GM19372 (cell line): ENCODE results near the gene HYAL1.
A peak's percentile ranks its signal among the peaks of the same experiment; 100 is the strongest.

Experiments
- ATAC-seq: cut with Tn5 transposase; IDR thresholded peaks from one replicate; pipeline ENCODE4 v1.9.1; 2021; ENCODE audit warnings: mild to moderate bottlenecking, low read depth, moderate library complexity; ENCODE audit not compliant: unreplicated experiment

HYAL1 gene

GRCh38 chr3:50336452-50337174 lies 33.2 kb upstream of the HYAL1 start:
- peak; percentile 33 for ATAC-seq

- ATAC-seq = no peak
These were observed 31.1 kb upstream of the HYAL1 start for GRCh38 chr3:50334339-50335075.

DNA sequence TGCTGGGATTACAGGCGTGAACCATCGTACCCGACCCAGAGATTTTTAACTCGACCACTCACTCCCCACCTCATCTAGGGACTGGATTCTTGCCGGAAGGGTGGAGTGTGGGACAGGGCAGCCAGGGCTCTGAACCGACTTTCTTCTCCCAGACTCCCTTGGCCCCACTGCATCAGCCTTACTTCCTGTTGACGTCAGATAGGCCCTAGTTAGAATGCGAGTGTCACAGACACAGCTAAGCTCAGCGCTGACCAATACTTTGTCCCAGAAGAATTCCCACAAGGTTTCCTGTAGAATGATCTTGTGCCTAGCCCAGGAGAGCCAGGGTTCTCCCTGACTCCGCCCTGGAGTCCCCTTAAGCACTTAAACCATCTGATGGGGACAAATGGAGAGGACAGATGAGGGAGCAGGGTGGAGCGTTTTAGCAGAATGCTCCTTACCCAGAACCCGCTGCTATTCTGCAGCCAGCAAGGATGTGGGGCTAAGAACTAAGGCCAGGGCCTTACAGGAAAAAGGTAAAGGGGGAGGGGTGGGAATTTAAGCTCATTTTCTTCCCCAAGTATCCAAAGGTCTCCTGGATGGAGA lies 30.5 kb upstream of the HYAL1 start:
- ATAC-seq = no peak

DNA sequence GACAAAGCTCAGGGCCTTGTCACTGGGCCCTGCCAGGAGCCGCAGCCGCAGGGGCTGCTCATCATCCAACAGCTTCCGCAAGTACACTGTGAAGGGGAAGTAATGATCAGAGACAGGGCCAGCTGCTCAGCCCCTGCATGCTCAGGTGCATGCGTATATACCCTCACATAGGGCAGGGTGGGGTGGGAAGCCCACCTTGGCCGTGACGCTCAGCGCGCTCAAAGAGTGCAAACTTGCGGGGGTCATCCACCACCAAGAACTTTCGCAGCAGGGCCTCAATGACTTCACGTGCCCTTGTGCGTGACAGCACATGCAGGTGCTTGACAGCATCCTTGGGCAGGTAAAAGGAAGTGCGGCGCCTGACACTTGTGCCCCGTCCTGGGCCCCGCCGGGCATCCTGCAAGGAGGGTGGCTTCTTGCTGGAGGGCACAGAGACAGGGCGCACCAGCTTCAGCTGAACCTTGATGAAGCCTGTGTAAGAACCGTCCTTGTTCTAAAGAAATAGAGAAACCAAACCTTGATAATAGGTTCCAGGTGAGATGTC lies 28.1 kb upstream of the HYAL1 start:
- no peak for ATAC-seq

DNA sequence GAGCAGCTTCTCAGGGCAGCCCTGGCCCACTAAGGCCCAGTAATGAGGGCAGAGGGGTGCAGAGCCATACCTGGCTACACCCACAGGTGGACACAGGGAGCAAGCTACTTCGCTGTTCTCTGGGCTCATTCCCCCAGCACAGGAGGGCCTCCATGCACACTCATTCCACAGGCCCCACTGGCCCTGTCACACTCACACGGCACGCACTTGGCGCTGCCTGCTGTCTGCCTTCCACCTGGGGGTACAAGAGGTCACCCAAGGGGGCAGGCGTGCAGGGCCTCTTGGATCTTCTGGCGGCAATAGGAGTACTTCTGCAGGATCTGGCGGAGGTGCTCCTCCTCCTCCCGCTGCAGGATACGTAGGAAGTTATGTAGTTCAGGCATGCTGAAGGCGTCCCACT lies 27.0 kb upstream of the HYAL1 start:
- ATAC-seq = no peak

- peak; percentile 89 for ATAC-seq
These were observed 24.7 kb upstream of the HYAL1 start, which contains the start of gene TUSC2 for GRCh38 chr3:50327943-50328691. Gene TUSC2, minus strand, starts transcription at chr3:50328223. Its CDS starts 124 bp downstream, at chr3:50328099.

DNA sequence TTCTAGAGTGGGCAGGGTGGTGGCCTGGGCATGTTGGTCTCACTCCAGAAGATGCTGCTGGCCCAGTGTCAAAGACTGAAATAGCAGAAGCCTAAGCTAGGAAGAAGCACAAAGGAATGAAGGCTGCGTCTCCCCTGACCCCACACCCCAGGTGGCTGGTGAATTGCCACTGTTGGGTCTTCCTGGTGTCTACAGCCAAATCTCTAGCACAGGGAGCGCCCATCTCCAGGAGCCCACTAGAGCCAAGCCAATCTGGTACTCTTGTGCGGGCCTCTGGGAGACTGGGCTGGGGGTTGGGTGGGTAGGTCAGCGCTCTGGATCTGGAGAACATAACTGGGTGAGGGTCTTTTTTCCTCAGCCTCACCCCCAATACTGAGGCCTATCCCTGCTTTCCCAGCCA lies 23.8 kb upstream of the HYAL1 start:
- no peak for ATAC-seq

DNA sequence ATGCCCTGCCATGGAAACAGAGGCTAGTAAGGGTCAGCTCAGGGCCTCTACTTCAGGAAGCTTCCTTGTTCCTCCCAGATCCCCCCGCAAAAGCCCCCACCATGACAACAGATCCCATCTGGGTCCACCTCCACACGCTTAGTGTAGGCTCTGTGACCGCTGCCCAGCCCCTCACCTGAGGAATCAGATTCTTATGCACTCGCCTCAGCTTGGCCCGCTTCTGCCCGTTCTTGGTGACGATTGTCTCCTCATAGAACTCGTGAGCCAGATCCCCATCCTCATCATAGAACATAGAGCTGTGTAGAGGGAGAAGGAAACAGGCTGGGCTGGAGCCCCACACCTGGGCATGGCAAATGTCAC lies 22.8 kb upstream of the HYAL1 start:
- ATAC-seq = no peak

DNA sequence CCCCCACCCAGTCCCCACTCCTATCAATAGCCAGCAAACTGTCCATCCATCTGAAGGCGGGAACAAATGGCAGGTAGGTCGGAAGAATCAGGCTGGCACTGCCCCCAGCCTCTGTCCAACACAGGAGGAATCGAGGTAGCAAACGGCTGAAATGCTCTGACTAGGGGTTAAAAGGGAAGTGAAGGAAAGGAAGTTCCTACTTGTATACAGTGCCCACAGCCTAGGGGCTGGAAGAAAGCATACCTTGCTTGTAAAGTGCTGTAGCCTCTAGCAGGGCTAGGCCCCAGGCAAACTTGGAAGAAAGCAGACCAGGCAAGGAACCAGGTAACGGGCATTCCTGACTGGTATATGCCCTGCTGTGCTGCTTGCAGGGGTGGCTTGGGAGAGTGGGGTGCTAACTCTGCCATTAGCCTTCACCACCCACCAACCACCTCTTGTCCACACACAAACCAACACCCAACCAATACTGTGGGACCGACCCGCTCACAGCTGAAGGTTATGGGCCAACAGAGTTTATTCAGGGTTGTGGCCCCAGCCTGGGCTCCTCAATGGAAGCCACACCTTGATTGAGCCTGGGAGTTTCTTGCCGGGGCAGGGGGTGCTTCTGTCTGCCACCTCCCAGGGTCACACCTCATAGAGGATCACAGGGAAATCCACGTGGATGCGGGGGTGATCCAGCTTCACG lies 22.3 kb upstream of the HYAL1 start:
- ATAC-seq = no peak

GRCh38 chr3:50325113-50325480 lies 21.7 kb upstream of the HYAL1 start:
- ATAC-seq = no peak

GRCh38 chr3:50324351-50325112 lies 21.2 kb upstream of the HYAL1 start:
- ATAC-seq = no peak

DNA sequence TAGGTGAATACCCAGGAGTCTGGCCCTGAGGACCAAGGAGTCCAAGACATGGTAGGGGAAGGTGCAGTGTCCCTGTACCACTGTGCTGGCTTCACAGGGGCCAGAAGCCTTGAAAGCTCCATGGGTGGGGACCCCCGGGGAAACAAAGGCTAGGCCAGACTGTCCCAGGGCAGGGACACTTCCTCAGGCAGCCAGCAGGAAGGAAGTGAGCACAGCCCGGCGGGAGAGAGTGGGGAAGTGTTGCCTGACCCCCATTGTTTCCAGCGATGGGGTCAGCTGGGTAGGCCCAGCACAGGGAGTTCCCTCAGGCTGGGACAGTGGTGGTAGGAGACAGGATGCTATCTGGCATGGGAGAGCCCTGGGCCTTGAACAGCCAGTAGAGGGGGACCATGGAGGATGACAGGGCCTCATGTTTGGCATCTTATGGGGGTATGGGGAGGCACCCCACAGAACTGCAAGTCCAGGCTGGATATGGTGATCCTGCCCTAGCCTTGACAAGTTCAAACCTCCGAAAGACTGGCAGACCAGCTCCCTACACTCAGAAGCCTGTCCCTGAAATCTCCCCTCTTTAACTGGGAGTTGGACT lies 20.3 kb upstream of the HYAL1 start:
- ATAC-seq = no peak

DNA sequence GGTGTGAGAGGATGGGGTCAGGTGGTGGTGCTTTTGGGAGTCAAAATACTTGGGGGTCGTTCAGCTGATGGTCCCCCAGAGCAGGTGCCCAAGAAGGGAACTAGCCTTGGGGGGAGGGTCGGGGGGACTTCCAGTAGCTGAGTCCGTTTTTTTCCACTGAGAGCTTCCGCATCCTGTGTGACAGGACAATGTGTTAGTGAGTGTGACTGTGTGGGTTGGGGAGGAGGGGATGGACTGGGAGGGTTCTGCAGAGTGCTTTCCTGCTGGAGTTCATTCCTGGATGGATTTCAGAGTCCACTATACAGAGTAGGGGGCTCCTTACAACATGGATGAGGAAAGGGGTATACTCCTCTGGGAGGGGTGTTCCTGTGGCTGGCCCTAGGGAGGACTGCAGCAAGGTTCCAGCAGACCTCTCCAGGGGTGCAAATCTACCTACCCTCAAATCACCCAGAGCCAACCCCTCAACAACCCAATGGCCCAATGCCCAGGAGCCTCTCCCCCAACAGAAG lies 19.8 kb upstream of the HYAL1 start:
- no peak for ATAC-seq

DNA sequence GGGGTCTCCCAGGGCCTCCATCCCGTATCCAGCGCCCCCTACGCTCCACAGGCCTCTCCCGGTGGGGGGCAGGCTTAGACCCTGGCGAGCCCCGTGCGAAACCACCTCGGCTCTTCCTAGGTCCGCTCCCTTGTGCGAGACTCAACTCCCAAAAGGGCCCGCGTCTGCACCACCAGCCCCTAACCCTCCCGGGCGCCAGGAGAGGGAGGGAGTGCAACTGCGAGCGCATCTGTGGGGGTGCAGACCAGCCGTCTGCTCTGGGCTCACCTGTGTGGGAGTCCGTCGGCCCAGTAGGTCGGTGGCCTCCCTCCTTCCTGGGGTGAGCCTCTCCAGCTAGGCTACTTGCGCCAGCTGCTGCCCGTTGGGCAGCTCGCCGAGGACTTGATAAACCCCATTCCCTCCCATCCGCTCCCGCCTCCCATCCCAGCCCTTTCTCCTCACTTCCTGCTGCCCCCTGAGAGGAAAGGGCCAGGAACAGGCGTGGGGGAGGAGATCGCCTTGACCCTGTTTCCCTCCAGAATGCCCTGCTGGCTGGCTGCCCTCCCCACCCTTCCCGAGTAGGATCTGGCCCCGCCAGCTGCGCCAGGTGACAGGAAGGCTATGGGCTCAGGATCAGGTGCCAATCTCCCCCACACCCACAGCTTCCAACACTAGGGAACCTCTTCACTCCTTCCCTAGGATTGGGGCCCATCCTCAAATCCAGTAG lies 19.2 kb upstream of the HYAL1 start, which contains the start of gene HYAL2:
TSS of gene HYAL2 (minus strand) at position 360 of the 706 bp plus-strand sequence. CDS start 2,256 bp downstream, outside the sequence.
- no peak for ATAC-seq

DNA sequence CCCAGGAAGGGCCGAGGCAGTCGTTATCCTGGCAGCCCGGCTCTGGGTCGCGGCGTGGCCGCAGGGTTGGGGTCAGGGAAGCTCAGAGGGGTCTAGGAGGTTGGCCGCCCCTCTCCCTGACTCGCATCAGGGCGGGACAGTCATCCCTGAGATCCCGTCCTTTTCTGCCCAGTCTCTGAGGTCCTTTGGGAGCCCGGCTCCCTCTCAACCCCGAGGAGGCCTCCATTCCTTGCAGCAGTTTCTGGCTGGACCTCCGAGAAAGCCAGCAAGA lies 18.7 kb upstream of the HYAL1 start:
- no peak for ATAC-seq

DNA sequence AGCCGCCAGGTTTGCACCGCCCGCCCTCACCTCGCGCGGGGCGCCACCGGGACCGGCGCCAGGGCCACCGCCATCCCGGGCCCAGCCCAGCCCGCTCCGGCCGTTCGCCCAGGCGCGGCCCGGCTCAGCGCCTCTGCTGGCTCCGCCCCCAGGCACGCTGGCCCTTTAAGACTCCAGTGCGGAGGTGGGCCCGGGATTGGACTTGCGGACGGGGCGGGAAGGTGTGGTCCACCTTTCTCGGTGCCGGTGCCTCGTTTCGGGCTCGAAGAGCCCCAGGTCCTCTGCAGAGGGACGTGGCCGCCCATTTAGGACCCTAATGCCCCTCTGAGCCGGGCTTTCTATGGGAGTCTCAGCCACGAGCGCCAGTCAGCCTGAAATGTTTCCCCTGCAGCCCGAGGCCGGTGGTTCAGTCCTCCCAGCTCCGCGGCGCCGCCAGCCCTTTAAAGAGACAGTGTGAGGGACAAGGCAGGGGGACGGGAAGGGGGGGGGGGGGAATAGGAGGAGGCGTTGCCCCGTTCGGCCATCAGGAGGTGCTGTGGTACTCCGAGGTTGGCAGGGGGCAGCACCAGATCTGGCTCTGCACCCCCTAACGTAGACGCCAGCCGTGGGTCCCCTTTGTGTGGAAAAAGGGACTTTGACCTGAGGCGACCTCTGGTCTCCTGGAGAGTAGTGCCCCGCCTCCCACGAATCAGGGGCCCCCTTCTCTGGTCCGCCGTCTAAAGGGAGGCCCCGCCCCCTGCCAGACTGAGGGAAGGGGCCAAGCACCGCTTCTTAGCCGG lies 18.2 kb upstream of the HYAL1 start:
- ATAC-seq = peak; percentile 85

GRCh38 chr3:50320853-50321335 lies 17.5 kb upstream of the HYAL1 start:
- ATAC-seq = peak; percentile 62
